Measurements from ENCODE around the gene NOM1.
"Not testable (repeated sequence)": the region's sequence is repeated elsewhere in the genome, so short reads cannot be mapped to it uniquely, and the experiment has no call there.

The NOM1 gene

GRCh38 chr7:156949541-156950380, at the start of gene NOM1:
Gene NOM1 (plus strand): TSS chr7:156949712. CDS start chr7:156949738, 26 bp downstream.
- peak; percentile 86 for DNase-seq

GRCh38 chr7:156900093-156900492, 49.4 kb upstream of the NOM1 start:
- DNase-seq, result not testable (repeated sequence)

GRCh38 chr7:156903232-156903909, 46.1 kb upstream of the NOM1 start:
- DNase-seq, result no peak

- no peak for DNase-seq
Observed at GRCh38 chr7:156906200-156906649, 43.3 kb upstream of the NOM1 start.

GRCh38 chr7:156907656-156908055, 41.9 kb upstream of the NOM1 start:
- DNase-seq, result no peak

- not testable (repeated sequence) for DNase-seq
Observed at GRCh38 chr7:156909574-156910252, 39.8 kb upstream of the NOM1 start.

GRCh38 chr7:156918635-156919034, 30.9 kb upstream of the NOM1 start:
- DNase-seq, result no peak

- DNase-seq, result peak; percentile 40
Observed at GRCh38 chr7:156919132-156919713, 30.3 kb upstream of the NOM1 start.

GRCh38 chr7:156920076-156920475, 29.4 kb upstream of the NOM1 start:
- no peak for DNase-seq

GRCh38 chr7:156920487-156921373, 28.8 kb upstream of the NOM1 start:
- DNase-seq, result not testable (repeated sequence)

GRCh38 chr7:156922304-156922703, 27.2 kb upstream of the NOM1 start:
- DNase-seq, result not testable (repeated sequence)

- not testable (repeated sequence) for DNase-seq
Observed at GRCh38 chr7:156925821-156926220, 23.7 kb upstream of the NOM1 start.

- peak; percentile 23 for DNase-seq
Observed at GRCh38 chr7:156927571-156928405, 21.7 kb upstream of the NOM1 start.

GRCh38 chr7:156928406-156928747, 21.1 kb upstream of the NOM1 start:
- no peak for DNase-seq

GRCh38 chr7:156929789-156930539, 19.5 kb upstream of the NOM1 start:
- DNase-seq, result no peak

- no peak for DNase-seq
Observed at GRCh38 chr7:156932006-156932405, 17.5 kb upstream of the NOM1 start.

GRCh38 chr7:156935250-156935649, 14.3 kb upstream of the NOM1 start:
- DNase-seq, result no peak

- DNase-seq, result not testable (repeated sequence)
Observed at GRCh38 chr7:156936766-156937165, 12.7 kb upstream of the NOM1 start.

GRCh38 chr7:156940421-156941122, 8.9 kb upstream of the NOM1 start:
- DNase-seq, result no peak

Measured in NCI-H774 (cell line).